ENCODE measurements around the gene NOTO.

NOTO gene

DNA sequence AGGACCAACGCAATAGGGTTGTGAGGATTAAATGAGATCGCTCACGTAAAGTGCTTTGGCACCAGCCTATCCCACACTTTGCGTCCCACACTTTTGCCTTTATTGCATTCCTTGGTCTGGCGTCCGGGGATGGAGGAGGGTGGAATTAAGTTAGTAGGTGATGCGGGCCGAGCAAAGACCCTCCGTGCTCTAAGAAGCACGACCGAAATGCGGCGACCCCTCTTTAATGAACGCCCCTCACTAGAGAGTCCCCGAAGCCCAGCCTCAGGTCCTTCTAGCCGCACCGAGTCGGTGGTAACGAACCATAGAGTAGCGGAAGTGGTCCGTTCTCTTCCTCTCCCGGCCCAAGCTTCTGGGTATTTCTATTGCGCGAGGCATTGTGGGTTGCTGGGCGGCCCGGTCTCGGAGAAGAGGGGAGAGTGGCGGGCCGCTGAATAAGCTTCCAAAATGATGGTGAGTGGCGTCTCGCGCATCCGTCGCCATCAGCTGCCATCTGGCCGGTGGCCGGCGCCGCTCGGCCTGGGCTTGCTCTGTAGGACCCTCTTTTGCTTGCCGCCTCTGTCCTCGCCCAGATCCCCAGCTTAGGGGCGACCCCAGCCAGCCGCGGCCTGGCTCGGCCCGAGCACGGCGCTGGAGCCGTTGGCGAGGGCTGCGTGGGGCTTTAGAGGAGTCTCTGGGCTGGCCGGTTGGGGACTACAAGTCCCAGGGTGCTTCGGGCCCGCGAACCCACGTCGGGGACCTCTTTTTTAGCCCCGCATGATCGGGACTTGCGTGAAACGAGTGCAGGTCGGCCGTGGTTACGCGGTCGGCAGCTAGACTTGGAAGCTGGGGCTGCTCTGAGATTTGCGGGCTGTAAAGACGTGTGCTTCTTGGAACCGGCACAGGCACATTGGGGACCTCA, 31.8 kb downstream of the NOTO start, which contains the start of gene CCT7:
TSS of gene CCT7 (plus strand) at position 377 of the 901 bp plus-strand sequence. CDS start at position 448, 71 bp downstream.
- DNase-seq (ENCODE audit: extremely low read depth, low read depth), result peak; percentile 71
- TF ChIP-seq, protein P1, sequence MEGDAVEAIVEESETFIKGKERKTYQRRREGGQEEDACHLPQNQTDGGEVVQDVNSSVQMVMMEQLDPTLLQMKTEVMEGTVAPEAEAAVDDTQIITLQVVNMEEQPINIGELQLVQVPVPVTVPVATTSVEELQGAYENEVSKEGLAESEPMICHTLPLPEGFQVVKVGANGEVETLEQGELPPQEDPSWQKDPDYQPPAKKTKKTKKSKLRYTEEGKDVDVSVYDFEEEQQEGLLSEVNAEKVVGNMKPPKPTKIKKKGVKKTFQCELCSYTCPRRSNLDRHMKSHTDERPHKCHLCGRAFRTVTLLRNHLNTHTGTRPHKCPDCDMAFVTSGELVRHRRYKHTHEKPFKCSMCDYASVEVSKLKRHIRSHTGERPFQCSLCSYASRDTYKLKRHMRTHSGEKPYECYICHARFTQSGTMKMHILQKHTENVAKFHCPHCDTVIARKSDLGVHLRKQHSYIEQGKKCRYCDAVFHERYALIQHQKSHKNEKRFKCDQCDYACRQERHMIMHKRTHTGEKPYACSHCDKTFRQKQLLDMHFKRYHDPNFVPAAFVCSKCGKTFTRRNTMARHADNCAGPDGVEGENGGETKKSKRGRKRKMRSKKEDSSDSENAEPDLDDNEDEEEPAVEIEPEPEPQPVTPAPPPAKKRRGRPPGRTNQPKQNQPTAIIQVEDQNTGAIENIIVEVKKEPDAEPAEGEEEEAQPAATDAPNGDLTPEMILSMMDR (IDR thresholded peaks at IDR 0.05; ENCODE audit: low read depth, low read length, missing control alignments), result no peak
- peak within 1 kb of the TSS; percentile 98 for H3K4me3 ChIP-seq (replicated peaks; ENCODE audit: low read depth, low read length)

DNA sequence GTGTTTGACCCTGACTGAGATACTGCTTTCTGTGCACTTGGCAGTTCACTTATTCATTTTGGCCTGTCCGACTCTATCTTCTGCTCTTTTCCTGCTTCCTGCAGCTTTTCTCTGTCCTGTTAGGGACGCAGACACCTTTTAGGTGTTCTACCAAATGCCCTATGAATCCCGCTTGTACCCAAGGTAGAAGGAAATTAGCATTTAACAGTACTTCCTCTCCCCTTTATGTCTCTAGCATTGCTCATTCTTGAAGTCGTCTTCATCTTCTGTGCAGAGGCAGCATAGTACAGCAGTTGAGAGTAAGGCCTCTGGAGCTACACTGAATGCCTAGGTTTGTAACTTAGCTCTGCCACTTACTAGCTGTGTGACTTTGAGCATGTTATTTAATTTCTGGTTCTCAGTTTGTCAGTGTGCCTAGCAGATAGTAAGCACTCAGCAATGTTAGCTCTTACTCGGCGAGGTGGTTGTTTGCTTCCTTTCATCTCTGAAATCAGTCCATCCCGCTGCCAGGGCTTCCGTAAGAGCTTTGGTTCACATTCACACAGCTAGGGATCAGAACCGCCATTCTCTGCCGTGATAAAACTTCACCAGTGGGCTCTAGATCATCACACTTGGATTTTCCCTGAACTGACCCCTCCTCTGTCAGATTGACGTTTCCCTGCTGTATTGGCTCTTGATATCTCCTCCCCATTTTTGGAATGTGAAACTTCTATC, 33.1 kb downstream of the NOTO start:
- TF ChIP-seq, protein P1 (IDR thresholded peaks at IDR 0.05; ENCODE audit: low read depth, low read length, missing control alignments), result no peak
- no peak for DNase-seq (ENCODE audit: extremely low read depth, low read depth)
- H3K4me3 ChIP-seq (replicated peaks; ENCODE audit: low read depth, low read length), result peak overlapping the region; percentile 98

DNA sequence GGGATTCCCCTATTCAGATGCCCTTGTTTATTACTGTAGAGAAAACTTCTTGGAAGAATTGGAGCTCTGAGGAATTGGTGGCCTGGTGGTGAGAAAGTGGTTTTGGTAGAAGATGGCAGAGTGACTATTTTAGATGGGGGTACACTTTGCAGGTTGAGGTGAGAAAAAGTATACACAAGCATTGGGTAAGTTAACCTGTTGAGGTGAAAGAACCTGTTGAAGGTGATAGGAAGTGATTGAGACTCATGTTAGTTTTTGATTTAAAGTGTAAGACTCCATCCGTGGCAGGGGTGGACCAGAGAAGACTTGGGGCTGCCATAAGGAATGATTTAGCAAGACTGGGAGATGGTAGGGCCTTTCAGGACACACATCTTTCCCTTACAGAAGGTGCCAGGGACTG, 34.8 kb downstream of the NOTO start:
- peak overlapping the region; percentile 98; the same call in 1 of the 2 replicates for H3K4me3 ChIP-seq (replicated peaks; ENCODE audit: low read depth, low read length)
- TF ChIP-seq, protein P1 (IDR thresholded peaks at IDR 0.05; ENCODE audit: low read depth, low read length, missing control alignments), result no peak
- no peak for DNase-seq (ENCODE audit: extremely low read depth, low read depth)

DNA sequence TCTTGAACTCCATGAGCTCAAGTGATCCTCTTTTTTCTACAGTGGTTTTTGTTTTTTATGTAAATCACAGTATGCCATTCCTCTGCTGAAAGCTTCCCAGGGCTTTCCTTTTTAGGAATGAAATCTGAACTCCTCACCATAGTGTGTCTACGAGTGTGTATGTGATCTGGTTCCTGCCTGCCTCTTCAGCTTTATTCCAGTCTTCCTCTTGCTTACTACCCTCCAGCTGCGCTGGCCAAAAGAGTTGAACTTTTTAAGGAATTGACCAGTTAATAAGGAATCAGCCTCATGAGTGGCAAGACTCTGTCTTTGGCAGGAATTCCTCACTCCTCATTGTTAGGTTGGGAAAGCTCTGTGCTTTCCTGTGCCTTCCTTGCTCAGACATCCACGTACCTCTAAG, 35.8 kb downstream of the NOTO start:
- TF ChIP-seq, protein P1 (IDR thresholded peaks at IDR 0.05; ENCODE audit: low read depth, low read length, missing control alignments), result no peak
- DNase-seq (ENCODE audit: extremely low read depth, low read depth), result no peak
- H3K4me3 ChIP-seq (replicated peaks; ENCODE audit: low read depth, low read length), result no peak overlapping the region

DNA sequence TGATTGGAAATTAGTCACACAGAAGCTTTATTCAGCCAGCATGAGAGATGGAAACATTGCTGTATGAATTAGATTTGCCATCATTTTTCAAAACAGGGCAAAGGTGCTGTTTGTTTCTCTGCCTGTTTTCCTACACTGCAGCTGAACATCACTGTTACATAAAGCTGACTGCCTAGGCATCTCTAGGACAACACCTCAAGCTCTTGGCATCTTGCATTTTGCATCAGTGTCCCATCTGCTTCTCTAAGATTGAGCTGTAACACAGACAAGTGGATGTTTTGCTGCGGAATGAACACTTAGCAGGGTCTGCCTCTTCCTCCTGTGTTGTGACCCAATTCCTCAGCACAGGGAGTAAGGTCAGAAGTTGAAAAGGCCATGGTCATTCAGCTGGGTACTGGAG, 36.6 kb downstream of the NOTO start:
- DNase-seq (ENCODE audit: extremely low read depth, low read depth), result no peak
- TF ChIP-seq, protein P1 (IDR thresholded peaks at IDR 0.05; ENCODE audit: low read depth, low read length, missing control alignments), result no peak
- H3K4me3 ChIP-seq (replicated peaks; ENCODE audit: low read depth, low read length), result no peak overlapping the region

DNA sequence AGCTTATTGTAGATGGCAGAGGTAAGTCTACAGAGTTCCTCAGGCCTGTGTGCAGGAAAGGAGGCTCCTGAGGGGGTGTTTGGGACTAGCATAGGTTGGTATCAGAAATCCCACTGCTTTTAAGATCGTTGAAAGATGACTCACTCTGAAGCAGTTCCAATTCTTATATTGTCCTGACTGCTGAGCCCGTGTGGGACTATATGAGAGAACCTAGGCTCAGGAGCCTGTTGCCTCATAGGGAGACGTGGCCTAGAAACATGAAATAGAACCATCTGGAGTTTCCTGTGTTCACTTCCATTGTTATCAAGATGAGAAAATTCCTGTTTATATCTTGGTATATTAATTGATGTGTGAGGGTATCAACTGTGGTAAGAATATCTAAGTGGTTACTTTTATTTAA, 37.4 kb downstream of the NOTO start:
- TF ChIP-seq, protein P1 (IDR thresholded peaks at IDR 0.05; ENCODE audit: low read depth, low read length, missing control alignments), result no peak
- no peak overlapping the region for H3K4me3 ChIP-seq (replicated peaks; ENCODE audit: low read depth, low read length)
- no peak for DNase-seq (ENCODE audit: extremely low read depth, low read depth)
